ENCODE results near the gene OLIG3.

OLIG3 gene

DNA sequence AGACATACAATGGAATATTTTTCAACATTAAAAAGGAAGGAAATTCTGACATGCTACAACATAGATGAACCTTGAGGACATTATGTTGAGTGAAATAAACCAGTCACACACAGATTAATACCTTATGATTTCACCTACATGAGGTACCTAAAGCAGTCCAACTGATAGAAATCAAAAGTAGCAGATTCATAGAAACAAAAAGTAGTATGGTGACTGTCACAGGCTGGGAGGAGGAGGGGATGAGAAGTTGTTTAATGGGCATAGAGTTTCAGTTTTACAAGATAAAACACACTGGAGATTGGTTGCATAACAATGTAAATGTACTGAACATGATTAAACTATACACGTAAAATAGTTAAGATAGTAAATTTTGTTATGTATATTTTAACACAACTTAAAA, 48.5 kb upstream of the OLIG3 start:
- peaks cover 3% of the 10 kb centered on the region; the same call in 1 of the 2 replicates for H3K4me1 ChIP-seq (ENCODE audit: control insufficient read depth, insufficient read depth, low read length)
- no peak overlapping the region for H3K27ac ChIP-seq (ENCODE audit: extremely low read depth, low read depth, low read length)
- no peaks in the 10 kb centered on the region for H3K9me3 ChIP-seq (ENCODE audit: control insufficient read depth, insufficient read depth, low read depth, low read length)
- POLR2A ChIA-PET: no interaction called here
- H3K4me3 ChIP-seq (ENCODE audit: low read depth, low read length): no peak overlapping the region
- H3K36me3 ChIP-seq (ENCODE audit: control insufficient read depth in 2 of 2, insufficient read depth in 1 of 2, low read length in 2 of 2): no peaks in the 10 kb centered on the region
- TF ChIP-seq ZNF585B (tag by site-specific recombination; IDR thresholded peaks at IDR 0.05) (no peak), ZNF221 (tag by site-specific recombination; IDR thresholded peaks at IDR 0.05; ENCODE audit: borderline replicate concordance) (no peak), MYNN (tag by site-specific recombination; IDR thresholded peaks at IDR 0.05; ENCODE audit: borderline replicate concordance) (no peak), ZNF10 (tag by site-specific recombination; IDR thresholded peaks at IDR 0.05) (no peak), BCL11A (tag by site-specific recombination; IDR thresholded peaks at IDR 0.05; ENCODE audit: low read depth) (no peak), ZNF837 (tag by site-specific recombination; IDR thresholded peaks at IDR 0.05) (no peak)
- TF ChIP-seq, protein P1, sequence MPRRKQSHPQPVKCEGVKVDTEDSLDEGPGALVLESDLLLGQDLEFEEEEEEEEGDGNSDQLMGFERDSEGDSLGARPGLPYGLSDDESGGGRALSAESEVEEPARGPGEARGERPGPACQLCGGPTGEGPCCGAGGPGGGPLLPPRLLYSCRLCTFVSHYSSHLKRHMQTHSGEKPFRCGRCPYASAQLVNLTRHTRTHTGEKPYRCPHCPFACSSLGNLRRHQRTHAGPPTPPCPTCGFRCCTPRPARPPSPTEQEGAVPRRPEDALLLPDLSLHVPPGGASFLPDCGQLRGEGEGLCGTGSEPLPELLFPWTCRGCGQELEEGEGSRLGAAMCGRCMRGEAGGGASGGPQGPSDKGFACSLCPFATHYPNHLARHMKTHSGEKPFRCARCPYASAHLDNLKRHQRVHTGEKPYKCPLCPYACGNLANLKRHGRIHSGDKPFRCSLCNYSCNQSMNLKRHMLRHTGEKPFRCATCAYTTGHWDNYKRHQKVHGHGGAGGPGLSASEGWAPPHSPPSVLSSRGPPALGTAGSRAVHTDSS (tag by site-specific recombination; IDR thresholded peaks at IDR 0.05): no peak
- CTCF ChIA-PET: no interaction called here

DNA sequence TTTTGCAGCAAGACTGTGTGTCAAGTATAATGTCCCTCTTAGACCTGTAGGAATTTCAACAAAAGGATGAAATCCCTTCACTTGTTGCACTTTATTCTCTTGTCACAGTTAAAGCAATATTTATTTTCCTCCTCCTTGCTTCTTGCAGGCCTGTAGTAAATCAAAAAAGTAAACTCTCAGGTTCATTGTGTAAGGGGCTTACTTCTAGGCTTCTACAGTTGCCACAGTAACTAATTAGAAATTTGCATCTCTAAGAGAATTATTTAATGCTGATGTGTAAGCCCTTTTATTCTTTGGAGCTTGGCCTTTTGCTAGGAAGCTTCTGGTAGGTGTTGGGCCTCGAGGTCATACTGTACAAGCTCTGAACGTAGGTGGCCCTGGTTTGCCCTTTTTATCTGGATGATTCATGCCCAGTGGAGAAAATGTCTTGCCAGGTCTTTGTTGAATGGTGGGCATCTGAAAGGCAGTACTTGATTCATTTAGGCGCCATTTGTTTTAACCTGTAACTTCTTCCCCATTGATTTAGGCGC, 47.4 kb upstream of the OLIG3 start:
- Histone ChIP-seq H3K27ac (ENCODE audit: extremely low read depth, low read depth, low read length) (no peak overlapping the region), H3K9me3 (ENCODE audit: control insufficient read depth, insufficient read depth, low read depth, low read length) (no peaks in the 10 kb centered on the region), H3K36me3 (ENCODE audit: control insufficient read depth in 2 of 2, insufficient read depth in 1 of 2, low read length in 2 of 2) (no peaks in the 10 kb centered on the region), H3K4me3 (ENCODE audit: low read depth, low read length) (no peak overlapping the region), H3K4me1 (ENCODE audit: control insufficient read depth, insufficient read depth, low read length) (peaks cover 3% of the 10 kb centered on the region; the same call in 1 of the 2 replicates)
- CTCF ChIA-PET: interaction anchor here (0.7 kb wide), 1 partner anchor 395 kb away, joined by 3 read pairs; no protein-coding TSS in a partner anchor
- POLR2A ChIA-PET: no interaction called here
- TF ChIP-seq ZNF10 (tag by site-specific recombination; IDR thresholded peaks at IDR 0.05): no peak
- TF ChIP-seq HOXD13 (CRISPR knock-in tag; IDR thresholded peaks at IDR 0.05; ENCODE audit: borderline replicate concordance): no peak
- TF ChIP-seq, protein P2, sequence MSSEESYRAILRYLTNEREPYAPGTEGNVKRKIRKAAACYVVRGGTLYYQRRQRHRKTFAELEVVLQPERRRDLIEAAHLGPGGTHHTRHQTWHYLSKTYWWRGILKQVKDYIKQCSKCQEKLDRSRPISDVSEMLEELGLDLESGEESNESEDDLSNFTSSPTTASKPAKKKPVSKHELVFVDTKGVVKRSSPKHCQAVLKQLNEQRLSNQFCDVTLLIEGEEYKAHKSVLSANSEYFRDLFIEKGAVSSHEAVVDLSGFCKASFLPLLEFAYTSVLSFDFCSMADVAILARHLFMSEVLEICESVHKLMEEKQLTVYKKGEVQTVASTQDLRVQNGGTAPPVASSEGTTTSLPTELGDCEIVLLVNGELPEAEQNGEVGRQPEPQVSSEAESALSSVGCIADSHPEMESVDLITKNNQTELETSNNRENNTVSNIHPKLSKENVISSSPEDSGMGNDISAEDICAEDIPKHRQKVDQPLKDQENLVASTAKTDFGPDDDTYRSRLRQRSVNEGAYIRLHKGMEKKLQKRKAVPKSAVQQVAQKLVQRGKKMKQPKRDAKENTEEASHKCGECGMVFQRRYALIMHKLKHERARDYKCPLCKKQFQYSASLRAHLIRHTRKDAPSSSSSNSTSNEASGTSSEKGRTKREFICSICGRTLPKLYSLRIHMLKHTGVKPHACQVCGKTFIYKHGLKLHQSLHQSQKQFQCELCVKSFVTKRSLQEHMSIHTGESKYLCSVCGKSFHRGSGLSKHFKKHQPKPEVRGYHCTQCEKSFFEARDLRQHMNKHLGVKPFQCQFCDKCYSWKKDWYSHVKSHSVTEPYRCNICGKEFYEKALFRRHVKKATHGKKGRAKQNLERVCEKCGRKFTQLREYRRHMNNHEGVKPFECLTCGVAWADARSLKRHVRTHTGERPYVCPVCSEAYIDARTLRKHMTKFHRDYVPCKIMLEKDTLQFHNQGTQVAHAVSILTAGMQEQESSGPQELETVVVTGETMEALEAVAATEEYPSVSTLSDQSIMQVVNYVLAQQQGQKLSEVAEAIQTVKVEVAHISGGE (tag by site-specific recombination; conservative IDR thresholded peaks at IDR 0.05; ENCODE audit: low read depth): no peak
- no peak for TF ChIP-seq ZNF76 (tag by site-specific recombination; IDR thresholded peaks at IDR 0.05; ENCODE audit: borderline replicate concordance, low read depth)
- no peak for TF ChIP-seq HOXC10 (CRISPR knock-in tag; IDR thresholded peaks at IDR 0.05)
- TF ChIP-seq, protein P3, sequence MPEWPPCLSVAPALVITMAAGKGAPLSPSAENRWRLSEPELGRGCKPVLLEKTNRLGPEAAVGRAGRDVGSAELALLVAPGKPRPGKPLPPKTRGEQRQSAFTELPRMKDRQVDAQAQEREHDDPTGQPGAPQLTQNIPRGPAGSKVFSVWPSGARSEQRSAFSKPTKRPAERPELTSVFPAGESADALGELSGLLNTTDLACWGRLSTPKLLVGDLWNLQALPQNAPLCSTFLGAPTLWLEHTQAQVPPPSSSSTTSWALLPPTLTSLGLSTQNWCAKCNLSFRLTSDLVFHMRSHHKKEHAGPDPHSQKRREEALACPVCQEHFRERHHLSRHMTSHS (tag by site-specific recombination; IDR thresholded peaks at IDR 0.05): no peak
- TF ChIP-seq ZNF112 (tag by site-specific recombination; IDR thresholded peaks at IDR 0.05): no peak
- no peak for TF ChIP-seq ZNF146 (tag by site-specific recombination; IDR thresholded peaks at IDR 0.05)
- no peak for TF ChIP-seq ZNF2 (tag by site-specific recombination; IDR thresholded peaks at IDR 0.05)

DNA sequence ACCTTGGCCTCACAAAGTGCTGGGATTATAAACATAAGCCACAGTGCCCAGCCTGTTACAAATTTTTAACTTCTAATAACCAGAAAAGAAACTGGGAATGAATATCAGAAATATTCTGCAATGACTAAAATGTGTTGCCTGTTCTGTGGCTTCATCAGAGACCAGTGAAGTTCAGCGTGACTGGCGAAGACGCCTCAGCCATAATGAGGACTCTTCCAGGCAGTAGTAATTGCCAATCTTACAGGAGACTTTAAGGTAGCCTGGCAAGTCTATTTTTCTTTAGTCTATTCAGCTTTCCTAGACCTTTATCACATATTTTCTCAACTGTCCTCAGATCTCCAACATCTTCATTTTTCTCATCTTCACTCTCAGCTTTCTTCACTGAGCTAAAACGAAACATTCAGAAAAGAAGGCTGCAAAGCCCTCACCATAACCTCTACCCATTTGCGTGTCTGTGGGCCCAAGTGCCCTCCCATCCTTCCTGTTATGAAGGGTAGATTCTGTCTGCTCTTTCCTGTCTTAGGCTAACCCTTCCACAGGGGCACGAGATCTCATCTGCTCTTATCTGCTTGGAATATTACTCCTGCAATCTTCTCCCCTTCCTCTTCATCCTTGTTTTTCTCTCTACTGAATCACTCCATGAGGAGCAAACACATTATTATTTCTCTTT, 42.0 kb upstream of the OLIG3 start:
- ChIA-PET POLR2A (no interaction called here), CTCF (interaction anchor here (0.9 kb wide), 1 partner anchor 430 kb away, joined by 3 read pairs; no protein-coding TSS in a partner anchor)
- TF ChIP-seq ZNF114 (tag by site-specific recombination; IDR thresholded peaks at IDR 0.05) (no peak), ZNF571 (tag by site-specific recombination; IDR thresholded peaks at IDR 0.05) (no peak), ZNF121 (tag by site-specific recombination; IDR thresholded peaks at IDR 0.05) (no peak), ZNF777 (tag by site-specific recombination; IDR thresholded peaks at IDR 0.05; ENCODE audit: borderline replicate concordance) (no peak), SP2 (tag by site-specific recombination; IDR thresholded peaks at IDR 0.05) (no peak), ZNF544 (tag by site-specific recombination; IDR thresholded peaks at IDR 0.05) (no peak), ZNF830 (tag by site-specific recombination; IDR thresholded peaks at IDR 0.05; ENCODE audit: low read depth) (no peak), ZNF555 (tag by site-specific recombination; conservative IDR thresholded peaks at IDR 0.05) (no peak)
- no peaks in the 10 kb centered on the region for H3K36me3 ChIP-seq (ENCODE audit: control insufficient read depth in 2 of 2, insufficient read depth in 1 of 2, low read length in 2 of 2)
- no peak overlapping the region for H3K4me3 ChIP-seq (ENCODE audit: low read depth, low read length)
- H3K4me1 ChIP-seq (ENCODE audit: control insufficient read depth, insufficient read depth, low read length): no peaks in the 10 kb centered on the region
- H3K27ac ChIP-seq (ENCODE audit: extremely low read depth, low read depth, low read length): no peak overlapping the region
- no peaks in the 10 kb centered on the region for H3K9me3 ChIP-seq (ENCODE audit: control insufficient read depth, insufficient read depth, low read depth, low read length)

Data from HEK293 (cell line).